ENCODE data around the gene TMEM72. TPM values are rescaled to one million over a fixed set of nuclear protein-coding genes. Genes with fewer than 3 reads are reported as not detected.

Gene TMEM72
- total and polyA plus RNA-seq, 2 donors (not counting 3 experiments of a cell fraction or from before 2014, with no cell fraction given): not detected

GRCh38 chr10:44978213-44978569 lies 67.1 kb downstream of the TMEM72 start:
- peak overlapping the region; percentile 70 for H3K9ac ChIP-seq (replicated peaks; ENCODE audit: extremely low read depth, insufficient read depth, low read length)
- H3K4me1 ChIP-seq (ENCODE audit: control insufficient read depth, extremely low read depth, insufficient read depth, low read length): peaks cover 49% of the 10 kb centered on the region
- no peak for DNase-seq (ENCODE audit: low read depth, low spot score)
- H3K4me3 ChIP-seq (replicated peaks in 1 of 3; ENCODE audit: insufficient read depth in 1 of 3, low read depth in 1 of 3, low read length in 3 of 3): peak overlapping the region in 2 of 3 experiments; percentile 58 to 82
- H3K9me3 ChIP-seq (replicated peaks; ENCODE audit: control insufficient read depth, insufficient read depth, low read length): no peaks in the 10 kb centered on the region
- no peak overlapping the region for H2AFZ ChIP-seq (ENCODE audit: low read depth, low read length)
- TF ChIP-seq EZH2 (IDR thresholded peaks at IDR 0.05; ENCODE audit: borderline replicate concordance, low read depth, low read length, severe bottlenecking) (no peak), MAX (IDR thresholded peaks at IDR 0.05; ENCODE audit: insufficient read depth, insufficient read length) (no peak), POLR2AphosphoS5 (IDR thresholded peaks at IDR 0.05; ENCODE audit: insufficient read depth, low read depth, low read length) (no peak), FOS (IDR thresholded peaks at IDR 0.05; ENCODE audit: borderline replicate concordance, insufficient read depth, low read length) (no peak), MYC (IDR thresholded peaks at IDR 0.05; ENCODE audit: low read depth, low read length) (no peak), GATA2 (IDR thresholded peaks at IDR 0.05; ENCODE audit: insufficient read depth, insufficient read length, low read depth, low read length) (no peak), POLR2A (IDR thresholded peaks at IDR 0.05; ENCODE audit: low read depth, low read length) (no peak)
- peaks cover 0 to 11% of the 10 kb centered on the region in 2 experiments for H3K36me3 ChIP-seq (ENCODE audit: control insufficient read depth in 2 of 2, extremely low read depth in 1 of 2, insufficient read depth in 2 of 2, low read length in 2 of 2)
- peak overlapping the region; percentile 43 for H3K27ac ChIP-seq (ENCODE audit: insufficient read depth, low read depth, low read length)
- ChIA-PET POLR2A (interaction anchor here (0.7 to 2.2 kb wide), 8 partner anchors 11 to 45 kb away, joined by 4 to 48 read pairs (median 8); partner anchors contain the start of gene ZNF22), CTCF (interaction anchor here (0.8 to 1.7 kb wide), 5 partner anchors 12 to 45 kb away, joined by 3 to 11 read pairs (median 7); no protein-coding TSS in a partner anchor)
- TSS peak; percentile 64 for BruUV-seq (replicated peaks)
- intact Hi-C loops (cut with micrococcal nuclease): loop anchor here (1.0 to 10.0 kb wide), 3 partner anchors 18 to 1303 kb away; no protein-coding TSS in a partner anchor
- dilution Hi-C loops (cut with MboI; ENCODE audit: extremely low pct_ligation_motif_present, low sequenced_read_pairs): no loop called here
- H3K4me2 ChIP-seq (ENCODE audit: insufficient read depth, low read length): peak overlapping the region; percentile 55
- H3K27me3 ChIP-seq (ENCODE audit: control insufficient read depth in 2 of 2, insufficient read depth in 2 of 2, low read length in 2 of 2): no peaks in the 10 kb centered on the region
- no peaks in the 10 kb centered on the region for H3K79me2 ChIP-seq (ENCODE audit: control insufficient read depth, insufficient read depth, low read length)
- no peaks in the 10 kb centered on the region for H4K20me1 ChIP-seq (replicated peaks; ENCODE audit: control insufficient read depth, extremely low read depth, insufficient read depth, low read length)
- H3K9me1 ChIP-seq (replicated peaks; ENCODE audit: control insufficient read depth, extremely low read depth, insufficient read depth, low read length): no peaks in the 10 kb centered on the region
- FAIRE-seq: no peak
